NCI-H446 (cell line): Measurements from ENCODE around the gene ENTPD1.
A peak's percentile ranks its signal among the peaks of the same experiment; 100 is the strongest.
"Not testable (repeated sequence)": the region's sequence is repeated elsewhere in the genome, so short reads cannot be mapped to it uniquely, and the experiment has no call there.

Source experiments
- DNase-seq, 2 experiments: peaks; one replicate each; lab custom pipeline; 2025; lab: John Stamatoyannopoulos, UW

Gene ENTPD1

GRCh38 chr10:95756041-95756761 lies at the start of gene ENTPD1:
Gene ENTPD1 (plus strand): TSS chr10:95756163. CDS start chr10:95756240, 77 bp downstream.
- DNase-seq = no peak

- no peak for DNase-seq
These were observed 49.4 kb upstream of the ENTPD1 start for GRCh38 chr10:95706573-95706972.

- no peak for DNase-seq
These were observed 49.0 kb upstream of the ENTPD1 start for GRCh38 chr10:95706990-95707389.

GRCh38 chr10:95711492-95711891 lies 44.5 kb upstream of the ENTPD1 start:
- DNase-seq = no peak

GRCh38 chr10:95716466-95716865 lies 39.5 kb upstream of the ENTPD1 start:
- DNase-seq = no peak

GRCh38 chr10:95716866-95717265 lies 39.1 kb upstream of the ENTPD1 start:
- DNase-seq = no peak

GRCh38 chr10:95720745-95721144 lies 35.2 kb upstream of the ENTPD1 start:
- DNase-seq = not testable (repeated sequence)

GRCh38 chr10:95722496-95722895 lies 33.5 kb upstream of the ENTPD1 start:
- not testable (repeated sequence) for DNase-seq

- no peak for DNase-seq
These were observed 27.4 kb upstream of the ENTPD1 start for GRCh38 chr10:95728526-95728925.

- DNase-seq = no peak
These were observed 26.5 kb upstream of the ENTPD1 start for GRCh38 chr10:95729323-95730055.

GRCh38 chr10:95730233-95730632 lies 25.7 kb upstream of the ENTPD1 start:
- DNase-seq = no peak

- DNase-seq = not testable (repeated sequence)
These were observed 23.1 kb upstream of the ENTPD1 start for GRCh38 chr10:95732907-95733306.

- no peak for DNase-seq
These were observed 16.9 kb upstream of the ENTPD1 start for GRCh38 chr10:95739056-95739455.

- peak in 1 of 2 experiments; percentile 7 for DNase-seq
These were observed 14.0 kb upstream of the ENTPD1 start for GRCh38 chr10:95741807-95742467.

- peak in 1 of 2 experiments; percentile 6 for DNase-seq
These were observed 13.5 kb upstream of the ENTPD1 start for GRCh38 chr10:95742485-95742884.

- no peak for DNase-seq
These were observed 12.9 kb upstream of the ENTPD1 start for GRCh38 chr10:95742962-95743535.

- DNase-seq = no peak
These were observed 10.5 kb upstream of the ENTPD1 start for GRCh38 chr10:95745501-95745900.

GRCh38 chr10:95748349-95748748 lies 7.6 kb upstream of the ENTPD1 start:
- no peak for DNase-seq

GRCh38 chr10:95755511-95756004 lies 405 bp upstream of the ENTPD1 start:
- no peak for DNase-seq

- DNase-seq = no peak
These were observed 1.1 kb downstream of the ENTPD1 start for GRCh38 chr10:95756809-95757684.

GRCh38 chr10:95758351-95759025 lies 2.5 kb downstream of the ENTPD1 start:
- no peak for DNase-seq
